ENCODE data around the gene RNPEPL1.

RNPEPL1 gene

GRCh38 chr2:240566203-240567136 lies 1.8 kb upstream of the RNPEPL1 start:
- Mint-ChIP-seq H3K27me3 (ENCODE audit: low read depth) (peaks cover 9% of the 10 kb centered on the region), H3K4me3 (peak overlapping the region; percentile 85 to 97 (median 89)), H3K36me3 (ENCODE audit: low read depth) (peaks cover 3% of the 10 kb centered on the region), H3K4me1 (peaks cover 21% of the 10 kb centered on the region), H3K27ac (no peak overlapping the region), H3K9me3 (no peaks in the 10 kb centered on the region)
- TF ChIP-seq CTCF (IDR thresholded peaks at IDR 0.05; ENCODE audit: unreplicated experiment in 3 of 3), result peak; percentile 95 to 96 (median 96)

GRCh38 chr2:240567137-240567871 lies 980 bp upstream of the RNPEPL1 start:
- Mint-ChIP-seq H3K9me3 (no peaks in the 10 kb centered on the region), H3K36me3 (ENCODE audit: low read depth) (peaks cover 3% of the 10 kb centered on the region), H3K4me1 (peaks cover 18% of the 10 kb centered on the region), H3K4me3 (peak overlapping the region; percentile 85 to 97 (median 89)), H3K27ac (peak overlapping the region; percentile 82 to 85 (median 83)), H3K27me3 (ENCODE audit: low read depth) (peaks cover 9% of the 10 kb centered on the region)
- no peak for TF ChIP-seq CTCF (IDR thresholded peaks at IDR 0.05; ENCODE audit: unreplicated experiment in 3 of 3)

- Mint-ChIP-seq H3K9me3 (no peaks in the 10 kb centered on the region), H3K27ac (no peak overlapping the region), H3K27me3 (ENCODE audit: low read depth) (peaks cover 9% of the 10 kb centered on the region), H3K4me1 (peaks cover 13% of the 10 kb centered on the region), H3K4me3 (peak overlapping the region; percentile 81 to 82 (median 81)), H3K36me3 (ENCODE audit: low read depth) (no peaks in the 10 kb centered on the region)
- TF ChIP-seq CTCF (IDR thresholded peaks at IDR 0.05; ENCODE audit: unreplicated experiment in 3 of 3), result no peak
Measured at GRCh38 chr2:240568678-240569522, 616 bp downstream of the RNPEPL1 start.

GRCh38 chr2:240569523-240569997 lies 1.3 kb downstream of the RNPEPL1 start:
- Mint-ChIP-seq H3K4me3 (peak overlapping the region; percentile 77 to 81 (median 81)), H3K27ac (no peak overlapping the region), H3K4me1 (peaks cover 6% of the 10 kb centered on the region), H3K9me3 (no peaks in the 10 kb centered on the region), H3K27me3 (ENCODE audit: low read depth) (peaks cover 9% of the 10 kb centered on the region), H3K36me3 (ENCODE audit: low read depth) (no peaks in the 10 kb centered on the region)
- TF ChIP-seq CTCF (IDR thresholded peaks at IDR 0.05; ENCODE audit: unreplicated experiment in 3 of 3), result no peak

- Mint-ChIP-seq H3K4me1 (peaks cover 6% of the 10 kb centered on the region), H3K9me3 (no peaks in the 10 kb centered on the region), H3K27me3 (ENCODE audit: low read depth) (peaks cover 5% of the 10 kb centered on the region), H3K4me3 (peak overlapping the region; percentile 29 to 81 (median 77)), H3K27ac (no peak overlapping the region), H3K36me3 (ENCODE audit: low read depth) (no peaks in the 10 kb centered on the region)
- TF ChIP-seq CTCF (IDR thresholded peaks at IDR 0.05; ENCODE audit: unreplicated experiment in 3 of 3), result no peak
Measured at GRCh38 chr2:240569998-240570530, 1.8 kb downstream of the RNPEPL1 start.
